Measurements from ENCODE around the gene CAT.

The CAT gene

GRCh38 chr11:34446386-34446785 is 7.7 kb downstream of the CAT start:
- H3K27ac ChIP-seq, result no peak overlapping the region
- no peak for TF ChIP-seq ZFX (IDR thresholded peaks at IDR 0.05; ENCODE audit: borderline replicate concordance)
- TF ChIP-seq CTCF (IDR thresholded peaks at IDR 0.05), result no peak

DNA sequence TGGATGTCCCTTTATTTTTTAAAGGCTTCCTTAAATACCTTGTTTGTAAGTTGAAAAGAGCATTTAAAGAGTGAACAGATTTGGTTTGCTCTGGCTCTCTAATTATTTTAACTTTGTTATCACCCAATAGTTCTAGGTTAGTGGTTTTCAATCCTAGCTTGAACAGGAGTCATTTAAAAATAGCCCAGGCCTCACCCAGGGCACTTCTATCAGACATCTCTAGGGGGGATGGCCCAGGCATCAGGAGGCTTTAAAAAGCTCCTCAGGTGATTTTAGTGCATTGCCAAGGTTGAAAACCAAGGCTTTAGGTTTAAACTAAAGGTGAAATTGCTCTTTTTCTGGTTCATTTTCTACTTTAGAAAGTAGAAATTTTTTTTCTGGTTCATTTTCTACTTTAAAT is 8.3 kb downstream of the CAT start:
- no peak overlapping the region for H3K27ac ChIP-seq
- TF ChIP-seq CTCF (IDR thresholded peaks at IDR 0.05) (no peak), ZFX (IDR thresholded peaks at IDR 0.05; ENCODE audit: borderline replicate concordance) (no peak)

- no peak overlapping the region for H3K27ac ChIP-seq
- no peak for TF ChIP-seq ZFX (IDR thresholded peaks at IDR 0.05; ENCODE audit: borderline replicate concordance)
- no peak for TF ChIP-seq CTCF (IDR thresholded peaks at IDR 0.05)
These were observed 9.7 kb downstream of the CAT start for GRCh38 chr11:34448223-34448994.

GRCh38 chr11:34449013-34449412 is 10.3 kb downstream of the CAT start:
- TF ChIP-seq ZFX (IDR thresholded peaks at IDR 0.05; ENCODE audit: borderline replicate concordance) (no peak), CTCF (IDR thresholded peaks at IDR 0.05) (no peak)
- H3K27ac ChIP-seq, result no peak overlapping the region

GRCh38 chr11:34451053-34451452 is 12.3 kb downstream of the CAT start:
- H3K27ac ChIP-seq, result no peak overlapping the region
- TF ChIP-seq CTCF (IDR thresholded peaks at IDR 0.05), result no peak
- TF ChIP-seq ZFX (IDR thresholded peaks at IDR 0.05; ENCODE audit: borderline replicate concordance), result no peak

DNA sequence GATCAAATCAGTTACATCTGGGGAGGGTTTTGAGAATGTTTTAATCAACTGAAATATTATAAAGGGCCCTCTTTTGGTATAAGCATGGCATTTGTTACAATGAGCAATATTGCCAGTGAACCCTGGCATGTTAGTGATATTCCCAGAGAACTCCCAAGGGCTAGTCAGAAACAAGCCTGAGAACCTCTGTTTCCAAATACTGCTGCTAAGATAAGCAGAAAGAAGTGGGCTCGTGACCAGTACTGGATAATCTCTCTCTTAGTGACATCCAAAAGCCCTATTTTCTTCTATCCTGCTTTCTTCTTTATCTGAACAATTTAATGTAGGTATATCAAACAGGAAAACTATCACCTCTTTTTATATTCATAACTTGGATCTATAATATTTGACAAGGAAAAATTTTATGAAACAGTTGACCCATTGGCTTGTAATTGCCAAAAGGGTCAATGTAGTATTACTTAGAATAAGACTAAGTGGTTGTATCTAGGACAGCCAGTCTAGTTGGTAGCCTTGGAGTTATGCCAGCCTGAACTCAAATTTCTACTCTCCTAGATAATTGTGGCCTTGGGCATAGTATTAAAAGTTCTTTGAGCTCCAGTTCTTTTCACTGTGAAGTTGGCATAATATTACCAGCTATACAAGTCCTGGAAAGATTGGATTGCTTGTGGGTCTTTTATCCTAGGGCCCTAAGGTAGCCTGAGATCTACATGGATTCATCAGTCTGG is 15.7 kb downstream of the CAT start:
- TF ChIP-seq CTCF (IDR thresholded peaks at IDR 0.05), result no peak
- TF ChIP-seq ZFX (IDR thresholded peaks at IDR 0.05; ENCODE audit: borderline replicate concordance), result no peak
- H3K27ac ChIP-seq, result no peak overlapping the region

DNA sequence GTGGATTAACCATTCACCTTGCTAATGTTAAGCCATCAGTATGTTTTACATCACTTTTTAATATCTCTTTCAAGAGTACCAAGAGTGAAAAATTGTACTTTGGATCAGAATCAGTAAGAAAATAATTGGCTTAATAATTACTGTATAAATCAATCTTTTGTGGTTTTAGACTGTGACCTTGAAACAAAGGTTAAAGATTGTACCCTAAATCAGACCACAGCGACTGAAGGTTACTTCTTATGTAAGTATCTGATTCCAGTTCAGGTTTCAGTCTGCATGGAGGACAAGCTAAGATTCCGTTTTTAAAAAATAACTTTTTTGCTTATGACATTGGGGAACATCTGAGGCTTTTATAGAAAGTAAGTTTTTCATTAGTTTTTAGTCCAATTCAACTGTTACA is 18.9 kb downstream of the CAT start:
- TF ChIP-seq CTCF (IDR thresholded peaks at IDR 0.05) (no peak), ZFX (IDR thresholded peaks at IDR 0.05; ENCODE audit: borderline replicate concordance) (no peak)
- H3K27ac ChIP-seq, result no peak overlapping the region

All from 22Rv1 (cell line).